A549 (cell line): ENCODE data around the gene TPSG1.
"Not testable (repeated sequence)": the region's sequence is repeated elsewhere in the genome, so short reads cannot be mapped to it uniquely, and the experiment has no call there.

Experiments
- BHLHE40 ChIP-seq: IDR thresholded peaks from 2 replicates; pipeline ENCODE4 v1.6.1; 2012; ENCODE audit warnings: low read depth, low read length, inconsistent platforms
- CEBPB ChIP-seq, 2 experiments: fragments of >200 bp in 1 of 2; sonication (Bioruptor Twin) in 1 of 2; formaldehyde crosslinking in 1 of 2; IDR thresholded peaks; 2 replicates each; pipeline ENCODE4 v1.6.1; 2012 to 2016
- CTCF ChIP-seq: fragments of >200 bp; sonication (Bioruptor Twin); formaldehyde crosslinking; IDR thresholded peaks from 3 replicates; pipeline ENCODE4 v1.5.1; 2016
- EP300 ChIP-seq, 2 experiments: fragments of >200 bp; sonication (Bioruptor Twin); formaldehyde crosslinking; IDR thresholded peaks; 2 replicates in 1 of 2; 3 replicates in 1 of 2; pipeline ENCODE4 v1.6.1; 2016 to 2017
- FOSL2 ChIP-seq, 2 experiments: fragments of 450-650 bp in 1 of 2; fragments of >200 bp in 1 of 2; sonication (Bioruptor Twin) in 1 of 2; formaldehyde crosslinking; IDR thresholded peaks; 2 replicates each; pipeline versions ENCODE4 v1.5.0 to v1.6.1; 2016 to 2020; ENCODE audit warnings: mild to moderate bottlenecking in 1 of 2, moderate library complexity in 1 of 2
- HMGXB4 ChIP-seq: fragments of 250-450 bp; sonication (Bioruptor Pico); IDR thresholded peaks from 2 replicates; pipeline ENCODE4 v1.5.0; 2021; ENCODE audit warnings: mild to moderate bottlenecking, moderate library complexity, borderline replicate concordance
- MAFK ChIP-seq: fragments of 450-650 bp; IDR thresholded peaks from 2 replicates; pipeline ENCODE4 v1.6.1; 2014; ENCODE audit not compliant: partially characterized antibody
- MAX ChIP-seq: IDR thresholded peaks from 2 replicates; pipeline ENCODE4 v1.6.1; 2012
- POLR2A ChIP-seq: IDR thresholded peaks from 2 replicates; pipeline ENCODE4 v1.6.1; 2012; ENCODE audit warnings: mild to moderate bottlenecking, low read length
- POLR2AphosphoS2 ChIP-seq: conservative IDR thresholded peaks from 2 replicates; pipeline ENCODE4 v1.6.1; 2012; ENCODE audit warnings: low read length, improper control_type of control experiment, inconsistent platforms
- RAD21 ChIP-seq, 2 experiments: fragments of >200 bp in 1 of 2; sonication (Bioruptor Twin) in 1 of 2; formaldehyde crosslinking in 1 of 2; IDR thresholded peaks in 1 of 2; conservative IDR thresholded peaks in 1 of 2; 2 replicates in 1 of 2; 3 replicates in 1 of 2; pipeline ENCODE4 v1.6.1; 2012 to 2018; ENCODE audit warnings: inconsistent platforms in 1 of 2
- REST ChIP-seq: fragments of 200-600 bp; sonication (generic); IDR thresholded peaks from 2 replicates; pipeline ENCODE4 v1.6.1; 2016; ENCODE audit warnings: antibody characterized with exemption, mild to moderate bottlenecking, moderate library complexity
- RNF2 ChIP-seq: fragments of 200-600 bp; sonication (generic); IDR thresholded peaks from 2 replicates; pipeline ENCODE4 v1.6.1; 2016; ENCODE audit warnings: low read depth, mild to moderate bottlenecking, antibody characterized with exemption, moderate library complexity, borderline replicate concordance
- SMC3 ChIP-seq: fragments of >200 bp; sonication (Bioruptor Twin); formaldehyde crosslinking; IDR thresholded peaks from 3 replicates; pipeline ENCODE4 v1.6.1; 2018; ENCODE audit warnings: inconsistent platforms

- not testable (repeated sequence) for TF ChIP-seq POLR2A; CTCF; EP300 (IDR thresholded peaks at IDR 0.05); RAD21 (conservative IDR thresholded peaks at IDR 0.05 in 1 of 2, IDR thresholded peaks at IDR 0.05 in 1 of 2); SMC3; CEBPB (IDR thresholded peaks at IDR 0.05); MAX; MAFK; BHLHE40; HMGXB4 (CRISPR knock-in tag); RNF2; POLR2AphosphoS2; FOSL2 (IDR thresholded peaks at IDR 0.05); FOSL2 (CRISPR knock-in tag; IDR thresholded peaks at IDR 0.05); REST
Observed at GRCh38 chr16:1185460-1186207, 39.4 kb downstream of the TPSG1 start.
